SU-DHL-6 (cell line): ENCODE results near the gene CIT.

ENCODE experiments used
- EZH2phosphoT487 ChIP-seq: fragments of 200-600 bp; sonication (generic), shearing (Covaris generic); conservative IDR thresholded peaks from 2 replicates; pipeline ENCODE4 v1.6.1; 2018; ENCODE audit warnings: mild to moderate bottlenecking, antibody characterized with exemption, low read length, moderate library complexity, mixed read lengths
- TF ChIP-seq, protein P1 (sequence below): fragments of 200-600 bp; sonication (generic); IDR thresholded peaks from one replicate; pipeline ENCODE4 v1.5.1; 2017; ENCODE audit warnings: antibody characterized with exemption, mild to moderate bottlenecking, low read length, moderate library complexity; ENCODE audit not compliant: insufficient read depth, poor library complexity, severe bottlenecking

- TF ChIP-seq EZH2phosphoT487 = no peak
- TF ChIP-seq, protein P1, sequence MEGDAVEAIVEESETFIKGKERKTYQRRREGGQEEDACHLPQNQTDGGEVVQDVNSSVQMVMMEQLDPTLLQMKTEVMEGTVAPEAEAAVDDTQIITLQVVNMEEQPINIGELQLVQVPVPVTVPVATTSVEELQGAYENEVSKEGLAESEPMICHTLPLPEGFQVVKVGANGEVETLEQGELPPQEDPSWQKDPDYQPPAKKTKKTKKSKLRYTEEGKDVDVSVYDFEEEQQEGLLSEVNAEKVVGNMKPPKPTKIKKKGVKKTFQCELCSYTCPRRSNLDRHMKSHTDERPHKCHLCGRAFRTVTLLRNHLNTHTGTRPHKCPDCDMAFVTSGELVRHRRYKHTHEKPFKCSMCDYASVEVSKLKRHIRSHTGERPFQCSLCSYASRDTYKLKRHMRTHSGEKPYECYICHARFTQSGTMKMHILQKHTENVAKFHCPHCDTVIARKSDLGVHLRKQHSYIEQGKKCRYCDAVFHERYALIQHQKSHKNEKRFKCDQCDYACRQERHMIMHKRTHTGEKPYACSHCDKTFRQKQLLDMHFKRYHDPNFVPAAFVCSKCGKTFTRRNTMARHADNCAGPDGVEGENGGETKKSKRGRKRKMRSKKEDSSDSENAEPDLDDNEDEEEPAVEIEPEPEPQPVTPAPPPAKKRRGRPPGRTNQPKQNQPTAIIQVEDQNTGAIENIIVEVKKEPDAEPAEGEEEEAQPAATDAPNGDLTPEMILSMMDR = peak; percentile 96
These were observed 25.0 kb upstream of the CIT start for GRCh38 chr12:119902084-119902509.
